GM23338 (cell line): ENCODE data around the gene F2RL2.

ENCODE experiments used
- CTCF ChIP-seq, 2 experiments: fragments of 200-600 bp in 1 of 2; sonication (generic) in 1 of 2; conservative IDR thresholded peaks; 2 replicates each; pipeline versions ENCODE4 v1.5.1 to v1.6.1; 2016 to 2017; ENCODE audit warnings: antibody characterized with exemption in 2 of 2, low read depth in 2 of 2, mild to moderate bottlenecking in 2 of 2, moderate library complexity in 1 of 2
- EZH2 ChIP-seq: fragments of 200-600 bp; sonication (generic); IDR thresholded peaks from one replicate; pipeline ENCODE4 v1.8.0; 2017; ENCODE audit warnings: antibody characterized with exemption, mild to moderate bottlenecking, low read depth; ENCODE audit not compliant: unreplicated experiment
- REST ChIP-seq: IDR thresholded peaks from one replicate; pipeline ENCODE4 v1.6.1; 2018; ENCODE audit warnings: antibody characterized with exemption; ENCODE audit not compliant: unreplicated experiment
- STAT1 ChIP-seq: IDR thresholded peaks from one replicate; pipeline ENCODE4 v1.6.1; 2016; ENCODE audit warnings: antibody characterized with exemption; ENCODE audit not compliant: unreplicated experiment

GRCh38 chr5:76669245-76669644 lies 46.0 kb upstream of the F2RL2 start:
- TF ChIP-seq CTCF (conservative IDR thresholded peaks at IDR 0.05; ENCODE audit: low read depth in 2 of 2) (no peak), EZH2 (no peak), REST (no peak), STAT1 (no peak)
